Retinal pigment epithelial cell (primary cell): ENCODE measurements around the gene KIF2A.
A peak's percentile ranks its signal among the peaks of the same experiment; 100 is the strongest.

Experiments used
- DNase-seq: peaks from one replicate; pipeline ENCODE4 v3.0.0-alpha.2; 2010; ENCODE audit warnings: low read depth
- H3K4me3 ChIP-seq: 2 replicates; pipeline ENCODE4 v1.5.1; 2011; ENCODE audit warnings: mild to moderate bottlenecking, low read length, control low read depth, moderate library complexity
- CTCF ChIP-seq: conservative IDR thresholded peaks from 2 replicates; pipeline ENCODE4 v1.5.1; 2011; ENCODE audit warnings: low read depth, low read length, control low read depth, inconsistent platforms

The KIF2A gene

GRCh38 chr5:62306323-62306895 is 403 bp downstream of the KIF2A start:
- TF ChIP-seq CTCF, result no peak
- no peak for DNase-seq
- peak overlapping the region; percentile 64 for H3K4me3 ChIP-seq

- TF ChIP-seq CTCF, result no peak
- H3K4me3 ChIP-seq, result peak overlapping the region; percentile 64
- DNase-seq, result no peak
Observed at GRCh38 chr5:62306896-62307689, 1.1 kb downstream of the KIF2A start.

- no peak overlapping the region for H3K4me3 ChIP-seq
- no peak for TF ChIP-seq CTCF
- no peak for DNase-seq
Observed at GRCh38 chr5:62308439-62308838, 2.4 kb downstream of the KIF2A start.

- DNase-seq, result no peak
- H3K4me3 ChIP-seq, result no peak overlapping the region
- no peak for TF ChIP-seq CTCF
Observed at GRCh38 chr5:62309107-62309506, 3.1 kb downstream of the KIF2A start.

GRCh38 chr5:62310426-62311143 is 4.6 kb downstream of the KIF2A start:
- DNase-seq, result no peak
- no peak for TF ChIP-seq CTCF
- H3K4me3 ChIP-seq, result no peak overlapping the region

GRCh38 chr5:62312036-62312435 is 6.0 kb downstream of the KIF2A start:
- no peak overlapping the region for H3K4me3 ChIP-seq
- no peak for DNase-seq
- no peak for TF ChIP-seq CTCF
